ENCODE results near the gene KIAA0408.

KIAA0408 gene

DNA sequence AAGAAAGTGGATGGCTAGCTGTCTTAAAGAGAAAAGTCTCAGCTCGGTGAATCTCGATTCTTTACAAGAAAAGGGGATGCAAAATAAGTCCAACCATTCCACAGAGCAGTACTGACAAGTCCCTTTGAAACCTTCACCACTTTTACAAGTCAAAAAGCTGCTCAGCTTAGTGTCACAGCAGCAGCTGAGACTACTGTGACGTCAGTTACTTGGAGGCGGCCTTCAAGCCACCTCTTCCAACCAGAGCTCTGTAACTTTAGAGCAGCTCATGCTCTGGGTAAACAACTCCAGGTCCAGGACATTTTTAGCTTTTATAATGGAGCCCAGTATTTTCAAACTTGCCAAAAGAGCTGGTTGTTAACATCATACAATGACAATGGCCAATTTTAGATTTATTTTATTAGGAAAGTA is at the start of gene KIAA0408:
TSS of gene KIAA0408 (minus strand) at position 159 of the 411 bp plus-strand sequence. CDS start 5,408 bp downstream, outside the sequence.
- in situ Hi-C loops (cut with MboI; ENCODE audit: low sequenced_read_pairs) = no loop called here

GRCh38 chr6:127506894-127507293 is 47.7 kb upstream of the KIAA0408 start:
- in situ Hi-C loops (cut with MboI; ENCODE audit: low sequenced_read_pairs) = no loop called here

DNA sequence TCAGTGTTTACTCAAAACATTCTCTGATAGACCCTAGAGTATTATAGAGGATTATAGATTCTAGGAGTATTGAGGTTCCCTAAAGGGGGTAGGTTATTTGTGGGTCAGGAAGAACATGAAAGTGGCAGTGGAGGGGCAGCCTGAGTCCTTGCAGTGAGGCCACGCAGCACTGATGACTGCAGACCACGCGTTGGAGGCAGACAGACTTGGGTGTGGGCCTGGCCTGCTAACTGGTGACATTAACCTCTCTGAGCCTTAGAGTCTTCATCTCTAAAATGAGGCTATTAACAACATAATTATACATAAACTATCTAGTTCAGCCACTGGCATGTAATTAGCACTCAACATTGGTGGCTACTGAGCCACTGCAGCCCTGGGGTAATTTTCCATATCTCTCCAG is 43.8 kb upstream of the KIAA0408 start:
- in situ Hi-C loops (cut with MboI; ENCODE audit: low sequenced_read_pairs) = no loop called here

DNA sequence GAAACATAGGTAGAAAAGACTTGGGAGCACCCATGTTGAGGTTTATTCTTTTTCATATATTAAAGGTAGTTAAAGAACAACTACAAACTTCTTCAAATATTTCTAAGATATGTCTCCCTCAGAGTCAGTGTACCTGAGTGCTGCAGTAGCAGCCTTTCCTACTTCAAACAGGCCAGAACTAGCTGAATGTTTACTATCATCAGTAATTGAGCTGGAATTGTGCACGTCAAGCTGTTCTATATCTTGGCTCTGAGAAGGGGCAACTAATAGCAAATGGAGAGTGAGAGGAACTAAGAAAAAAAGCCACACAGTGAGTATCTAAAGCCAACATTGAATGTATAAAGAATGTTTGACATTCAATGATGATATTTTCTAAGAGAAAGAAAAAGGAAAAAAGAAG is 38.2 kb upstream of the KIAA0408 start:
- in situ Hi-C loops (cut with MboI; ENCODE audit: low sequenced_read_pairs) = no loop called here

GRCh38 chr6:127496471-127496870 is 37.3 kb upstream of the KIAA0408 start:
- in situ Hi-C loops (cut with MboI; ENCODE audit: low sequenced_read_pairs) = no loop called here

- in situ Hi-C loops (cut with MboI; ENCODE audit: low sequenced_read_pairs) = no loop called here
These were observed 35.1 kb upstream of the KIAA0408 start for GRCh38 chr6:127494240-127494767.

- in situ Hi-C loops (cut with MboI; ENCODE audit: low sequenced_read_pairs) = no loop called here
These were observed 30.1 kb upstream of the KIAA0408 start for GRCh38 chr6:127489248-127489647.

DNA sequence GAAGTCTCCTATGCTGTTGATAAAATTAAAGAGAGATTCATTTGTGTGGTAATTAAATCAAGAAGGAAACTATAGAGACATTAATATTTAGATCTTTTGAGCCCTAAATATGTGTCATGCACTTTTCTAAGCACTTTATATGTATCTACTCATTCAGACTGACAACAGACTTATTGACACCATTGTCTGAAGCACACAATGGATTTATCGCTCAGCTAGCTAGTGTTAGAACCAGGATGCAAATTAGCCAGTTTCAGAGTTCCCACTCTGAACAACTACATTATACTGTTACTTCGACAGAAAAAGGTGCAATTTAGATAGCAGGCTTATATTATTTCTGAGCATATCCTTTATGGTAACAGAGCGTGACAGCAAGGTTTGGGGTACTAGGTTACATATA is 27.7 kb upstream of the KIAA0408 start:
- in situ Hi-C loops (cut with MboI; ENCODE audit: low sequenced_read_pairs) = no loop called here

DNA sequence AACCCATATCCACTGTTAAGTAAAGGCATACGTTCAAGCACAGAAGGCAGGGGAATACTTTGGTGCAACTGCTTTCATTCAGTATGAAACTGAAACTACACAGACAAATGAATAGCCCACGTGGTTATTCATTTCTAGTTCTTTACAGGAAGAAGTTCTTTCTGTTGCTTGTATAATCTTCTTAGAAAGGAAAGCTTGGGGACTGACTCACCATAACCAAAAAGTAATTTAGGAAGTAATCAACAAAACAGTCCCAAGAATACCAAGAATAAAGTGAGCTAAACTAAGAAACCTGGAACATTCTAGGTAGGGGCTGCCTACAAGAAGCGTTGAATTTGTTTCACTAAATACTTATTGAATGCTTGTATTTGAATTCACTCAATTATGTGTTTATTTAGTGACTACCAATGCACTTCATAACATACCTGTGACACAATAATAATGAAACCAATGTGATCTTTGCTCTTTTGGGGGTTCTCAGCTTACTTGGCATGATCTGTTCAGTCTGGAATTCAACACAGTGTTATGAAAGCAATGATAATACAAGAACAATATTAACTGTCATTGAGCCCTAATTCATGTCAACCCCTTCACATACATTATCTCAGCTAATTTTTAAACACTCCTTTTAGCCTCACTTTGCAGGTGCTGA is 25.1 kb upstream of the KIAA0408 start:
- in situ Hi-C loops (cut with MboI; ENCODE audit: low sequenced_read_pairs) = no loop called here

DNA sequence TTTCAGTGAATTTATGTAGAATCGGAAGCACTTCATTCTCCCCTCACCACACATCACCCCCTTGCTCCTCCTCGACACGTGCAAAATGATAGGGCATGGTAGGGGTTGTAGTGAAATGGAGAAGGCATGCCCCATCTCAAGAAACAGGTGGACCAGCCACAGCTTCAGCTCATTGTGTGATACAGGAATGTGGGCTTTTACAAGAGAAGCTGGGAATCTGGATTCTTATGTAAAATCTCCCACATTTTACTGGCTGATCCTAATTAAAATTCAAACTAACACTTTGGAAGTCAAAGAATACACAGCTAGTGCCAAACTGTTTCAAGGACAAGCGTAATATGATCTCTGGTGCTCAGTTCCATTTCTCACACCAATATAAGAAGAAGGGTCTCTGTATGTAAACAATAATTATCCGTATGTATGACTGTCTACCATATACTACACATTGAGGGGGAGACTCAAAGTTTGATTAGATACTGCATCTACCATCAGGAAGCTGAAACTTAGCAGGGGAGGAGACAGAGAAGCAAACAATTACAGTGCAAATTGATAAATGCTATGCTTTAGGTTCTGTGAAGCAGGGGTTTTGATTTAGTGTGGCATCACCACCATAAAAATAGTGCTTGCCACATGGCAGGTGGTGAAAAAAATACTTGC is 24.3 kb upstream of the KIAA0408 start:
- in situ Hi-C loops (cut with MboI; ENCODE audit: low sequenced_read_pairs) = no loop called here

DNA sequence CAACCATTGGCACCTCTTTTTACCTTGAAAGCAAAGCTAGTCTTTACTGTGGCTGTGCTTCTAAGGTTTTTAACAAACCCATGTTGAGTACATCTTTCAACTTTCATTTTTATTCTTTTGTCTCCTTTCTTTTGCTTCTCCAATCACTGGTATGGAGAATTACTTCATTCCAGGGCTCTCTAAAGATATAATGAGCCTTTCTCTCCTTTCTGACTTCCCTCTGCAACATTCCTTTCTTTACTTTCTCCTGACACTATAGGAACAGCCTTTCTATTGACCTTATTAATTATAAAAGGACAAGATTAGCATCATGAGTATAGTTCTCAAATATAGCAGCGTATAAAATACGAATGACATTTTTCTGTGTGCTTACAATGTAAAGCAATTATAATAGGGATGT is 23.1 kb upstream of the KIAA0408 start:
- in situ Hi-C loops (cut with MboI; ENCODE audit: low sequenced_read_pairs) = no loop called here

DNA sequence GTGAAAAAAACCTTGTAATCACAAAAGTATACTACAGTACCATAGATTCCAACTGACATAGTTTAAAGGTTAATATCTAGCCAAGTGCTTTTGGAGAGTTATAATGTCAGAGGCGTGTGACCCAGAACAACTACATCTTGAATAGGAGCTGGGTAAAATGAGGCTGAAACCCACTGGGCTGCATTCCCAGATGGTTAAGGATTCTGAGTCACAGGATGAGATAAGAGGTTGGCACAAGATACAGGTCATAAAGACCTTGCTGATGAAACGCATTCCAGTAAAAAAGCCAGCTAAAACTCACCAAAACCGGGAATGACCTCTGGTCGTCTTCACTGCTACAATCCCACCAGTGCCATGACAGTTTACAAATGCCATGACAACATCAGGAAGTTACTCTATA is 22.4 kb upstream of the KIAA0408 start:
- in situ Hi-C loops (cut with MboI; ENCODE audit: low sequenced_read_pairs) = no loop called here

- in situ Hi-C loops (cut with MboI; ENCODE audit: low sequenced_read_pairs) = no loop called here
These were observed 21.9 kb upstream of the KIAA0408 start for GRCh38 chr6:127481111-127481510.

GRCh38 chr6:127477658-127478057 is 18.5 kb upstream of the KIAA0408 start:
- in situ Hi-C loops (cut with MboI; ENCODE audit: low sequenced_read_pairs) = no loop called here

- in situ Hi-C loops (cut with MboI; ENCODE audit: low sequenced_read_pairs) = no loop called here
These were observed 16.6 kb upstream of the KIAA0408 start for GRCh38 chr6:127475823-127476176.

- in situ Hi-C loops (cut with MboI; ENCODE audit: low sequenced_read_pairs) = no loop called here
These were observed 16.1 kb upstream of the KIAA0408 start for GRCh38 chr6:127475135-127475822.

DNA sequence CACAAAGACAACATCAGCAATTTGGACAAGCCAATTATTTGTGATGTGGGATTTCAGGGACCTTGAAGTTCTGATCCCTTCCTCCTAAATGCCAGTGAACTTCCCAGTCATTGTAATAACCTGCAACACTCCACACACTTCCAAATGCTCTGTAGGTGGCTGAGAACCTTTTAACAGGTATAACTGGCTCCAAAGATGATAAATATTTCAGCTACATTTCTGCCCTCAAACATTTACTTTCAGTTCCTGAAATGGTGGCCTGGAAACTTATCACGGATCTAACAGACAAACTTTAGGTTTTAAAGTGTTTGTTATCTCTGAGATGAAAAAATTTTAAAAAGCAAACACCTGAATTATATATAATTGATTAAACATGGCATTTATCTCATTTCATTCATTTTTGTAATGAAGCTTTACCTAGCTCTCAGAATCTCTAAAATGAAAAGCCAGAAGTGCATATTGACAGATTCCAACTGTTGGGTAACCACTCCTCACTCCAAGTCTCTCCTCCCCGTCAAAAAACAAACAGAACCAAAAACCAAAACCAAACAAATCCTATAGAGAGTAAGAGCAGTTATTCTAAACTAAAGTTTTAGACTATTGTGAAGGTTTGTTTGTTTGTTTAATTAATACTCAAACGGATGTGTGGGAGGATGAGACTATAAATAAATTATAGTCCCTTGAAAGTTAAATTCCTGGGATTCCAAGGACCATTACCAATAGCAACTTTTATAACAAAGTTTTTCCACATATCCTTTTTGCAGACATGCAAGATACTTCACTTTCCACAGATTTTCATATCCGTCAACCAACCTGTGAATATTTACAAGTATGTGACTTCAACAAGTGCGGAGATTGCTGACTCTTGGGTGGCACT is 12.4 kb upstream of the KIAA0408 start:
- in situ Hi-C loops (cut with MboI; ENCODE audit: low sequenced_read_pairs) = no loop called here

GRCh38 chr6:127468936-127469335 is 9.7 kb upstream of the KIAA0408 start:
- in situ Hi-C loops (cut with MboI; ENCODE audit: low sequenced_read_pairs) = no loop called here

- in situ Hi-C loops (cut with MboI; ENCODE audit: low sequenced_read_pairs) = no loop called here
These were observed 7.2 kb upstream of the KIAA0408 start for GRCh38 chr6:127466416-127466815.

- in situ Hi-C loops (cut with MboI; ENCODE audit: low sequenced_read_pairs) = no loop called here
These were observed 5.8 kb upstream of the KIAA0408 start for GRCh38 chr6:127464881-127465459.

Measured in HL-60/S4 (cell line).